ENCODE results near the gene CAMK2A.
"Not testable (repeated sequence)": the region's sequence is repeated elsewhere in the genome, so short reads cannot be mapped to it uniquely, and the experiment has no call there.

DNA sequence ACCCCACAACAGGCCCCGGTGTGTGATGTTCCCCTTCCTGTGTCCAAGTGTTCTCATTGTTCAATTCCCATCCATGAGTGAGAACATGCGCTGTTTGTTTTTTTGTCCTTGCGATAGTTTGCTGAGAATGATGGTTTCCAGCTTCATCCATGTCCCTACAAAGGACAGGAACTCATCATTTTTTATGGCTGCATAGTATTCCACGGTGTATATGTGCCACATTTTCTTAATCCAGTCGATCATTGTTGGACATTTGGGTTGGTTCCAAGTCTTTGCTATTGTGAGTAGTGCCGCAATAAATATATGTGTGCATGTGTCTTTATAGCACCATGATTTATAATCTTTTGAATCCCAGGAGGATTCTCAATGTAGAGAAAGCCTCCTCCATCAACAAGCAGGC, 41.1 kb downstream of the CAMK2A start:
- TF ChIP-seq, protein P1, sequence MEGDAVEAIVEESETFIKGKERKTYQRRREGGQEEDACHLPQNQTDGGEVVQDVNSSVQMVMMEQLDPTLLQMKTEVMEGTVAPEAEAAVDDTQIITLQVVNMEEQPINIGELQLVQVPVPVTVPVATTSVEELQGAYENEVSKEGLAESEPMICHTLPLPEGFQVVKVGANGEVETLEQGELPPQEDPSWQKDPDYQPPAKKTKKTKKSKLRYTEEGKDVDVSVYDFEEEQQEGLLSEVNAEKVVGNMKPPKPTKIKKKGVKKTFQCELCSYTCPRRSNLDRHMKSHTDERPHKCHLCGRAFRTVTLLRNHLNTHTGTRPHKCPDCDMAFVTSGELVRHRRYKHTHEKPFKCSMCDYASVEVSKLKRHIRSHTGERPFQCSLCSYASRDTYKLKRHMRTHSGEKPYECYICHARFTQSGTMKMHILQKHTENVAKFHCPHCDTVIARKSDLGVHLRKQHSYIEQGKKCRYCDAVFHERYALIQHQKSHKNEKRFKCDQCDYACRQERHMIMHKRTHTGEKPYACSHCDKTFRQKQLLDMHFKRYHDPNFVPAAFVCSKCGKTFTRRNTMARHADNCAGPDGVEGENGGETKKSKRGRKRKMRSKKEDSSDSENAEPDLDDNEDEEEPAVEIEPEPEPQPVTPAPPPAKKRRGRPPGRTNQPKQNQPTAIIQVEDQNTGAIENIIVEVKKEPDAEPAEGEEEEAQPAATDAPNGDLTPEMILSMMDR (conservative IDR thresholded peaks at IDR 0.05 in 1 of 2, IDR thresholded peaks at IDR 0.05 in 1 of 2; ENCODE audit: low read depth in 1 of 2, low read length in 2 of 2): not testable (repeated sequence)
- not testable (repeated sequence) for TF ChIP-seq EZH2 (IDR thresholded peaks at IDR 0.05; ENCODE audit: low read length, missing control alignments)

Data from fibroblast of lung (primary cell).